Parathyroid adenoma (tissue), 2 donors: ENCODE measurements around the gene BCHE.

Experiments used
- H2AFZ ChIP-seq: fragments of 300-600 bp; sonication (generic); one replicate; pipeline ENCODE4 v1.7.0; 2017; ENCODE audit warnings: antibody characterized with exemption, mild to moderate bottlenecking
- H3K27ac ChIP-seq: fragments of 300-600 bp; sonication (generic); one replicate; pipeline ENCODE4 v1.7.0; 2017
- H3K27me3 ChIP-seq: fragments of 300-600 bp; sonication (generic); one replicate; pipeline ENCODE4 v1.7.0; 2017; ENCODE audit warnings: low read length; ENCODE audit not compliant: control insufficient read depth, insufficient read depth
- H3K36me3 ChIP-seq: fragments of 300-600 bp; sonication (generic); one replicate; pipeline ENCODE4 v1.7.0; 2017; ENCODE audit warnings: low read length; ENCODE audit not compliant: control insufficient read depth, insufficient read depth
- H3K4me1 ChIP-seq: fragments of 300-600 bp; sonication (generic); one replicate; pipeline ENCODE4 v1.7.0; 2017; ENCODE audit warnings: control low read depth
- H3K4me2 ChIP-seq: fragments of 300-600 bp; sonication (generic); one replicate; pipeline ENCODE4 v1.7.0; 2017; ENCODE audit warnings: low read length
- H3K4me3 ChIP-seq: fragments of 300-600 bp; sonication (generic); one replicate; pipeline ENCODE4 v1.7.0; 2017; ENCODE audit warnings: low read depth, low read length
- H3K79me2 ChIP-seq: fragments of 300-600 bp; sonication (generic); one replicate; pipeline ENCODE4 v1.7.0; 2017; ENCODE audit warnings: control low read depth
- H3K9ac ChIP-seq: fragments of 300-600 bp; sonication (generic); one replicate; pipeline ENCODE4 v1.7.0; 2017; ENCODE audit warnings: mild to moderate bottlenecking
- H3K9me3 ChIP-seq: fragments of 300-600 bp; sonication (generic); one replicate; pipeline ENCODE4 v1.7.0; 2017; ENCODE audit warnings: low read length; ENCODE audit not compliant: control insufficient read depth
- CTCF ChIP-seq: fragments of 300-600 bp; sonication (generic); IDR thresholded peaks from one replicate; pipeline ENCODE4 v1.7.0; 2017; ENCODE audit warnings: antibody characterized with exemption, mild to moderate bottlenecking
- donor health status: primary hyperparathyroidism.

The BCHE gene

GRCh38 chr3:165855581-165855980 is 18.4 kb upstream of the BCHE start:
- H3K4me3 ChIP-seq: no peak overlapping the region
- no peaks in the 10 kb centered on the region for H3K4me1 ChIP-seq
- no peak for TF ChIP-seq CTCF
- no peaks in the 10 kb centered on the region for H3K9me3 ChIP-seq
- H3K27ac ChIP-seq: no peak overlapping the region
- no peak overlapping the region for H3K9ac ChIP-seq
- no peak overlapping the region for H2AFZ ChIP-seq
- H3K36me3 ChIP-seq: no peaks in the 10 kb centered on the region
- H3K79me2 ChIP-seq: no peaks in the 10 kb centered on the region
- no peaks in the 10 kb centered on the region for H3K27me3 ChIP-seq
- H3K4me2 ChIP-seq: no peak overlapping the region

GRCh38 chr3:165854696-165855095 is 17.5 kb upstream of the BCHE start:
- no peaks in the 10 kb centered on the region for H3K4me1 ChIP-seq
- no peak for TF ChIP-seq CTCF

GRCh38 chr3:165852711-165853110 is 15.5 kb upstream of the BCHE start:
- Histone ChIP-seq H3K4me3 (no peak overlapping the region), H3K27ac (no peak overlapping the region), H3K9ac (no peak overlapping the region), H3K4me2 (no peak overlapping the region), H2AFZ (no peak overlapping the region), H3K4me1 (no peaks in the 10 kb centered on the region), H3K36me3 (no peaks in the 10 kb centered on the region), H3K27me3 (no peaks in the 10 kb centered on the region), H3K9me3 (no peaks in the 10 kb centered on the region), H3K79me2 (no peaks in the 10 kb centered on the region)
- no peak for TF ChIP-seq CTCF

More at GRCh38 chr3:165854696-165855095, 17.5 kb upstream of the BCHE start:
- no peak overlapping the region for H3K4me2 ChIP-seq
- no peak overlapping the region for H3K27ac ChIP-seq
- H3K79me2 ChIP-seq: no peaks in the 10 kb centered on the region
- H3K27me3 ChIP-seq: no peaks in the 10 kb centered on the region
- no peak overlapping the region for H3K4me3 ChIP-seq
- no peak overlapping the region for H2AFZ ChIP-seq
- H3K9ac ChIP-seq: no peak overlapping the region
- H3K9me3 ChIP-seq: no peaks in the 10 kb centered on the region
- no peaks in the 10 kb centered on the region for H3K36me3 ChIP-seq

GRCh38 chr3:165852191-165852590 is 15.0 kb upstream of the BCHE start:
- H3K27me3 ChIP-seq: no peaks in the 10 kb centered on the region
- no peak overlapping the region for H3K4me3 ChIP-seq
- no peak overlapping the region for H3K9ac ChIP-seq
- no peaks in the 10 kb centered on the region for H3K79me2 ChIP-seq
- no peak overlapping the region for H3K4me2 ChIP-seq
- no peaks in the 10 kb centered on the region for H3K9me3 ChIP-seq
- no peaks in the 10 kb centered on the region for H3K36me3 ChIP-seq
- no peak overlapping the region for H2AFZ ChIP-seq
- H3K27ac ChIP-seq: no peak overlapping the region
- TF ChIP-seq CTCF: no peak
- H3K4me1 ChIP-seq: no peaks in the 10 kb centered on the region

GRCh38 chr3:165846056-165846455 is 8.8 kb upstream of the BCHE start:
- no peak overlapping the region for H3K4me3 ChIP-seq
- H2AFZ ChIP-seq: no peak overlapping the region
- no peaks in the 10 kb centered on the region for H3K36me3 ChIP-seq
- no peaks in the 10 kb centered on the region for H3K4me1 ChIP-seq
- H3K79me2 ChIP-seq: no peaks in the 10 kb centered on the region
- no peak overlapping the region for H3K4me2 ChIP-seq
- H3K27me3 ChIP-seq: no peaks in the 10 kb centered on the region
- TF ChIP-seq CTCF: no peak
- no peak overlapping the region for H3K9ac ChIP-seq
- no peak overlapping the region for H3K27ac ChIP-seq
- no peaks in the 10 kb centered on the region for H3K9me3 ChIP-seq
